Measurements from ENCODE around the gene FOXS1. TPM values are rescaled to one million over a fixed set of nuclear protein-coding genes. Genes with fewer than 3 reads are reported as not detected.
"Not testable (repeated sequence)": the region's sequence is repeated elsewhere in the genome, so short reads cannot be mapped to it uniquely, and the experiment has no call there.

The FOXS1 gene
- total and polyA plus RNA-seq, 4 experiments from 2014 or later = not detected

DNA sequence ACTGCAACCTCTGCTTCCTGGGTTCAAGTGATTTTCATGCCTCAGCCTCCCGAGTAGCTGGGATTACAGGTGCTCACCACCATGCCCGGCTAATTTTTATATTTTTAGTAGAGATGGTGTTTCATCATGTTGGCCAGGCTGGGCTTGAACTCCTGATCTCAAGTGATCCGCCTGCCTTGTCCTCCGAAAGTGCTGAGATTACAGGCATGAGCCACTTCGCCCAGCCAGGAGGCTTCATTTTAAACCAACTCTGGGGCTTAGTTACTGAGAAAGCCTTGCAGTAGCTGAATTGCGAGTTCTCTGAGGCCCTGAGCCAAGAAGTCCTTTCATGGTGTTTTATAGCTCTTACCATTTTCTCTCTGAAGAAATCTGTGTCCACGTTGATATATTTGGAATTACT, 31.3 kb downstream of the FOXS1 start:
- H3K4me1 Mint-ChIP-seq; H3K9me3 Mint-ChIP-seq; H3K27me3 ChIP-seq (ENCODE audit: insufficient read depth, low read length); H3K9me3 ChIP-seq (ENCODE audit: control insufficient read depth in 1 of 2, low read length in 2 of 2); H3K4me1 ChIP-seq (ENCODE audit: insufficient read depth, low read length); POLR2A ChIA-PET (ENCODE audit: partially characterized antibody); DNase-seq; H3K4me3 ChIP-seq (ENCODE audit: low read length in 2 of 2); H3K27ac ChIP-seq (ENCODE audit: low read depth, low read length); H3K4me3 Mint-ChIP-seq; intact Hi-C loops (cut with micrococcal nuclease); H3K27me3 Mint-ChIP-seq; H3K36me3 ChIP-seq (ENCODE audit: insufficient read depth, low read length); H3K36me3 Mint-ChIP-seq: not testable (repeated sequence)
- peak overlapping the region in 1 of 7 donors; percentile 22 for H3K27ac Mint-ChIP-seq
- CTCF ChIA-PET (ENCODE audit: partially characterized antibody) = interaction anchor here (0.7 to 1.5 kb wide), 2 partner anchors 8 to 278 kb away, joined by 3 to 9 read pairs; no protein-coding TSS in a partner anchor

DNA sequence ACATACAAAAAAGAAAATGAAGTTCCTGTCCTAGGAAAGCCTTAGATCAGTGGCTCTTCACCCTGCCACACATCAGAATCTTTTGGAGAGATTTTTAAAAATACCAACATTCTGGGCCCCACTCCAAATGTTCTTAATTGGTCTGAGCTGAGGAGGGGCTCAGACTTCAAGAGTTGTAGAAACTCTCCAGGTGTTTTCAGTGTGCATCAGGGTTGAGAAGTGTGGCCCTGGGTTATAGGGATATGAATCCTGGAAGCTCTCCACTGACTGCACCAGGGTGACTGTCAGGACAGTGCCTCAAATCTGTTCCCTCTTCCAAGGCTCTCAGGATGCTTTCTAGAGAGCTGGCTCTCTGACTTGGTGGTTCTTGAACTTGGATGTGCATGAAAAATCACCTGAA, 31.8 kb downstream of the FOXS1 start:
- Mint-ChIP-seq H3K36me3 (no peaks in the 10 kb centered on the region), H3K4me3 (no peak overlapping the region), H3K27me3 (no peaks in the 10 kb centered on the region), H3K4me1 (no peaks in the 10 kb centered on the region), H3K9me3 (no peaks in the 10 kb centered on the region), H3K27ac (no peak overlapping the region)
- H3K27ac ChIP-seq (ENCODE audit: low read depth, low read length) = no peak overlapping the region
- no peak overlapping the region for H3K4me3 ChIP-seq (ENCODE audit: low read length in 2 of 2)
- no peaks in the 10 kb centered on the region for H3K36me3 ChIP-seq (ENCODE audit: insufficient read depth, low read length)
- H3K27me3 ChIP-seq (ENCODE audit: insufficient read depth, low read length) = no peaks in the 10 kb centered on the region
- CTCF ChIA-PET (ENCODE audit: partially characterized antibody) = interaction anchor here (0.7 to 1.5 kb wide), 2 partner anchors 9 to 279 kb away, joined by 3 to 9 read pairs; no protein-coding TSS in a partner anchor
- no peaks in the 10 kb centered on the region for H3K9me3 ChIP-seq (ENCODE audit: control insufficient read depth in 1 of 2, low read length in 2 of 2)
- DNase-seq = no peak
- POLR2A ChIA-PET (ENCODE audit: partially characterized antibody) = no interaction called here
- no peaks in the 10 kb centered on the region for H3K4me1 ChIP-seq (ENCODE audit: insufficient read depth, low read length)
- intact Hi-C loops (cut with micrococcal nuclease) = no loop called here

DNA sequence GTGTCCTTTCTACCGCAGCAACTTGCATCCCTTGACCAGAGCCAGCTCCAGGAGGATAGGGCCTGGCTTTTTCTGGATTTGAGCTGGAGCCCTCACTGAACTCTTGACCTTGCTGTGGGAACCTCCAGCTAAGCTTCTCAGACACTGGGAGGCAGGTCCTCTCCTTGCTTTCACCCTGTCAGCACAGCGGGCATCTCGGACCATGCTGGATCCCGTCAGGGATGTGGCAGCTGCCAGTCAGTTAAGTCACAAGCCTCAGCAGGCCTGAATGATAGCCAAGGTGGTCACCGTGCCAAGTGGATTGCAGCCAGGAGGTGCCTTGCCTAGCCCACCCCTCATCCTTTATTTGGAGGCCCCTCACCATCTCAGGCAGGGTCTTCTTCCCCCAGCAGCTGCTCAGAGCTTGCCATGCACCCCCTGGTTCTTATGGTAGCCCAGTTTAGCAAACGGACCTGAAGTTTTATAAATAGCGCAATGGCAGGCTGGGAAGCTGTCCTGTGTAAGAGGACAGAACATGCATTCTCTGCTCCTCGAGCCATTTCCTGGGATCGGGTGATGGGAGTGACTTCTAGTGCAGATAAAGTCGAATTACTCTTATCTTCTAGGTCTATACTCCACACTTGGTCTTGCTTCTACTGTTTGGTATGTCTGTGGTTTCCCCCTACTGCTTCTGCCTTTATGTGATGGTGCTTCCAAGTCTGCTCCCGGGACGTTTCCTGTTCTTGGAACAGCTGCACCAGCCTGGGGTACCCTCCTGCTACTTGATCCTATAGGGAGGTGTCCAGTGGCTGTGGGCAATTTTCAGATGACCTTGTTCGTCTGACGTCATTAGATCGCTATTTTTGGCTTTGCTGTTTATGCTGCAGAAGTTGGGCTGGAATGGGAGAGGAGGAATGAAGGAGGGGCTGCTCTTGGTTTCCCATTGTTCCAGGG, 33.3 kb downstream of the FOXS1 start:
- DNase-seq = no peak
- Histone ChIP-seq H3K27me3 (ENCODE audit: insufficient read depth, low read length) (no peaks in the 10 kb centered on the region), H3K36me3 (ENCODE audit: insufficient read depth, low read length) (no peaks in the 10 kb centered on the region), H3K4me3 (ENCODE audit: low read length in 2 of 2) (no peak overlapping the region), H3K27ac (ENCODE audit: low read depth, low read length) (no peak overlapping the region), H3K4me1 (ENCODE audit: insufficient read depth, low read length) (no peaks in the 10 kb centered on the region), H3K9me3 (ENCODE audit: control insufficient read depth in 1 of 2, low read length in 2 of 2) (no peaks in the 10 kb centered on the region)
- POLR2A ChIA-PET (ENCODE audit: partially characterized antibody) = no interaction called here
- Mint-ChIP-seq H3K27me3 (no peaks in the 10 kb centered on the region), H3K4me3 (no peak overlapping the region), H3K27ac (no peak overlapping the region), H3K4me1 (no peaks in the 10 kb centered on the region), H3K36me3 (no peaks in the 10 kb centered on the region), H3K9me3 (no peaks in the 10 kb centered on the region)
- CTCF ChIA-PET (ENCODE audit: partially characterized antibody) = interaction anchor here (1.0 to 1.7 kb wide), 2 partner anchors 11 to 38 kb away, joined by 3 to 4 read pairs; no protein-coding TSS in a partner anchor
- intact Hi-C loops (cut with micrococcal nuclease) = no loop called here

DNA sequence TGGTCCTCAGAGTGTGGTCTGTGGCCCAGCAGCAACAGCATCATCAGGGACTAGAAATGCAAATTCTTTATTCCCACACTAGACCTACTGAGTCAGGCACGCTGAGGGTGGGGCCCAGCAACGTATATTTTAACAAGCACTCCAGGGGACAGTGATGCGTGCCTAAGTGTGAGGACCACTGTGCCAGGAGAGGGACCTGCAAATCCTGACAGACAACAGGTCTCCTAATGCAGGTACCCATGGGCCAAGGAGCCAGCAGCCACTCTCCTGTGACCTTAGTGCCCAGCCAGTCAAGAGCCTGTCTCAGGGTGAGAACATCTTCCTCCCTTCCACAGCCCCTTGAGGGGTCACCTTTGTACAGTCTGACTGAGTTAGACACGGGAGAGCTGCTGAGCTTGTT, 34.2 kb downstream of the FOXS1 start:
- Mint-ChIP-seq H3K4me3 (no peak overlapping the region), H3K4me1 (peaks cover 0 to under 1% (median 0%) of the 10 kb centered on the region in 4 donors), H3K36me3 (no peaks in the 10 kb centered on the region), H3K9me3 (no peaks in the 10 kb centered on the region), H3K27ac (no peak overlapping the region), H3K27me3 (no peaks in the 10 kb centered on the region)
- H3K27ac ChIP-seq (ENCODE audit: low read depth, low read length) = no peak overlapping the region
- CTCF ChIA-PET (ENCODE audit: partially characterized antibody) = interaction anchor here (1.7 kb wide), 1 partner anchor 39 kb away, joined by 4 read pairs; no protein-coding TSS in a partner anchor
- POLR2A ChIA-PET (ENCODE audit: partially characterized antibody) = no interaction called here
- no peaks in the 10 kb centered on the region for H3K36me3 ChIP-seq (ENCODE audit: insufficient read depth, low read length)
- H3K27me3 ChIP-seq (ENCODE audit: insufficient read depth, low read length) = no peaks in the 10 kb centered on the region
- no peaks in the 10 kb centered on the region for H3K4me1 ChIP-seq (ENCODE audit: insufficient read depth, low read length)
- intact Hi-C loops (cut with micrococcal nuclease) = no loop called here
- DNase-seq = no peak
- no peak overlapping the region for H3K4me3 ChIP-seq (ENCODE audit: low read length in 2 of 2)
- no peaks in the 10 kb centered on the region for H3K9me3 ChIP-seq (ENCODE audit: control insufficient read depth in 1 of 2, low read length in 2 of 2)

DNA sequence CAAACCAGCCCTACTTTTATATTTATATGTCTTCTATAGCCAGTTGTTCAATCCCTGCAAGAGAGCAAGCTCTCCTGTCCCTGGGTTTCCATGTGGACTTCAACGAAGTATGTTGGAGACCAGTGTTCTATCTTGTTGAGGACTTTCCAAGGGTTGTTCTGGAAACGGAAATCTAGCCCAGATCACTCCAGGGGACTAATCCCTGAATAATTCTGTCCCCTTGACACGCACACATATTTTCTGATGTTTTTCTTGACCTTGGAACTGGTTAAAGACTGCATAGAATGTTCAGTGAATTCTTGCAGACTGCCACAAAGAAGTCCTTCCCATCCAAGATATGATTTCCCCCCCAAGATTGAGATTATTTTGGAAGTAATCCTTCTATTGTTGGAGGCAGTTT, 35.7 kb downstream of the FOXS1 start:
- Mint-ChIP-seq H3K4me3 (no peak overlapping the region), H3K4me1 (peaks cover 0 to 3% (median 0%) of the 10 kb centered on the region in 4 donors), H3K27ac (no peak overlapping the region), H3K27me3 (no peaks in the 10 kb centered on the region), H3K9me3 (no peaks in the 10 kb centered on the region), H3K36me3 (no peaks in the 10 kb centered on the region)
- H3K9me3 ChIP-seq (ENCODE audit: control insufficient read depth in 1 of 2, low read length in 2 of 2) = no peaks in the 10 kb centered on the region
- H3K4me1 ChIP-seq (ENCODE audit: insufficient read depth, low read length) = no peaks in the 10 kb centered on the region
- no peak overlapping the region for H3K4me3 ChIP-seq (ENCODE audit: low read length in 2 of 2)
- no peak for DNase-seq
- H3K27ac ChIP-seq (ENCODE audit: low read depth, low read length) = no peak overlapping the region
- ChIA-PET CTCF (ENCODE audit: partially characterized antibody) (no interaction called here), POLR2A (ENCODE audit: partially characterized antibody) (no interaction called here)
- H3K27me3 ChIP-seq (ENCODE audit: insufficient read depth, low read length) = no peaks in the 10 kb centered on the region
- no peaks in the 10 kb centered on the region for H3K36me3 ChIP-seq (ENCODE audit: insufficient read depth, low read length)
- intact Hi-C loops (cut with micrococcal nuclease) = no loop called here

DNA sequence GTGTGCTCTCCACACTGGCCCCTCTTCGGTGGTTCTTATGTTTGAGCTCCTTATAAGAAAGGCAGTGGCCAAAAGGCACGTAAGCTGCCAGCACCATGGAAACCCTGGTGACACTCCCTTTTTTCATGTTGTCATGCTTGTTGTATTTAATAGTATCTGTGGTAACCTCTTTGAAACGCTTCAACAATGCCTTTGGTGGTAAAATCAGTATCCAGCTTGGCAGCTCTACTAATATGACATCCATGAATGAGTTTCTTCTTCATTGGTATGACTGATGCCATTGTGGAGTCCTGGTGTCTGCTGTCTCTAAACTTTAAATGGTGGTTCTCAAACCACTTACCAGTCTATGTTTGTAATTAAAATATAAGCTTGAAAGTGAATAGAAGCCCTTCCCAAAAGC, 36.9 kb downstream of the FOXS1 start:
- no peaks in the 10 kb centered on the region for H3K27me3 Mint-ChIP-seq
- no peak overlapping the region for H3K27ac Mint-ChIP-seq
- no peaks in the 10 kb centered on the region for H3K27me3 ChIP-seq (ENCODE audit: insufficient read depth, low read length)
- no peak overlapping the region for H3K4me3 ChIP-seq (ENCODE audit: low read length in 2 of 2)
- H3K4me1 Mint-ChIP-seq = peaks cover 9 to 15% (median 10%) of the 10 kb centered on the region in 4 donors
- no peak for DNase-seq
- H3K4me1 ChIP-seq (ENCODE audit: insufficient read depth, low read length) = peaks cover 9% of the 10 kb centered on the region
- H3K36me3 Mint-ChIP-seq = no peaks in the 10 kb centered on the region
- no peaks in the 10 kb centered on the region for H3K9me3 Mint-ChIP-seq
- H3K4me3 Mint-ChIP-seq = no peak overlapping the region
- no peaks in the 10 kb centered on the region for H3K9me3 ChIP-seq (ENCODE audit: control insufficient read depth in 1 of 2, low read length in 2 of 2)
- H3K27ac ChIP-seq (ENCODE audit: low read depth, low read length) = no peak overlapping the region
- intact Hi-C loops (cut with micrococcal nuclease) = no loop called here
- H3K36me3 ChIP-seq (ENCODE audit: insufficient read depth, low read length) = no peaks in the 10 kb centered on the region
- CTCF ChIA-PET (ENCODE audit: partially characterized antibody) = interaction anchor here (0.7 to 2.8 kb wide), 5 partner anchors 11 to 143 kb away, joined by 3 to 9 read pairs (median 4); partner anchors contain the start of gene PDRG1
- POLR2A ChIA-PET (ENCODE audit: partially characterized antibody) = no interaction called here

DNA sequence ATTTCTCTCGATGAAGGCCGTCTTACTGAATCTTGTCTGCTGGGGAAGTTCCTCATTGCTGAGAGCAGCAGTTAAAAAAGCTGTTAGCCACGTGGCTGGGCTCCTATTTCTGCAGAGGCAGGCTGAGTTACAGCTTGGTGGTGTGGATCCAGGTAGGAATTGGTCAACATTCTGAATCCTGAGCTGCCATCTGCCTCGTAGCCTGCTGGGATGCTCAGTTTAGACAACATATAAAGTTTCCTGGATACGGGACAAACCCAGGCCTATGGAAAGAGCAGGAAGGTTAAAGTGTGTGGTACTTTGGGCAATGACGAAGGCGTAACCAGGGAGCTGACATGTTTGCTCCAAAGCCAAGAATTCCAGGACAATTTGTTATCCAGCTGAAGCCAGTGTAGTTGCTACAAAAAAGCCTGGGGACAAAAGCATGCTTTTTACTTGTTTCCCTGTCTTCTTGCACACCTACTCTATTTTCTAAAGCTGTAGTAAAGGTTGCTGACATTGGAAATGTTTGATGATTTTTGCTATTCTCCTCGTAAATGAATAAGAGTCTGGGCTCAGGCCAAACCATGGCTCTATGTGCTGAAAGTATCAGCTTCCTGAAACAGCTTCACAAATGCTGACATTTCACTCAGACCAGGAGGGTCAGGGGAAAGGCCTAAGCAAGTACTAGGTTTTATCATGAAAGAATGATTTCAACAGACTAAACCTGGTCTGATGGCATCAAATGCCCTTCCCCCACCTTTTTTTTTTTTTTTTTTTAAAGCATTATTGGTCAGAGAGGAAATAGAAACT, 38.6 kb downstream of the FOXS1 start:
- CTCF ChIA-PET (ENCODE audit: partially characterized antibody) = interaction anchor here (0.7 to 2.8 kb wide), 5 partner anchors 11 to 146 kb away, joined by 3 to 9 read pairs (median 3); no protein-coding TSS in a partner anchor

More for the DNA sequence above, 38.6 kb downstream of the FOXS1 start:
- H3K9me3 ChIP-seq (ENCODE audit: control insufficient read depth in 1 of 2, low read length in 2 of 2) = no peaks in the 10 kb centered on the region
- DNase-seq = no peak
- Mint-ChIP-seq H3K36me3 (no peaks in the 10 kb centered on the region), H3K9me3 (no peaks in the 10 kb centered on the region), H3K4me3 (no peak overlapping the region), H3K27me3 (no peaks in the 10 kb centered on the region), H3K27ac (peak overlapping the region in 1 of 7 donors; percentile 3), H3K4me1 (peaks cover 12 to 18% (median 13%) of the 10 kb centered on the region in 4 donors)
- no peak overlapping the region for H3K27ac ChIP-seq (ENCODE audit: low read depth, low read length)
- intact Hi-C loops (cut with micrococcal nuclease) = no loop called here
- H3K4me3 ChIP-seq (ENCODE audit: low read length in 2 of 2) = no peak overlapping the region
- POLR2A ChIA-PET (ENCODE audit: partially characterized antibody) = no interaction called here
- H3K27me3 ChIP-seq (ENCODE audit: insufficient read depth, low read length) = no peaks in the 10 kb centered on the region
- peaks cover 14% of the 10 kb centered on the region for H3K4me1 ChIP-seq (ENCODE audit: insufficient read depth, low read length)
- H3K36me3 ChIP-seq (ENCODE audit: insufficient read depth, low read length) = no peaks in the 10 kb centered on the region

Data from CD4-positive, alpha-beta memory T cell (primary cell).